Thyroid gland (tissue), 4 donors: ENCODE results near the gene MTREX. TPM values are rescaled to one million over a fixed set of nuclear protein-coding genes. Genes with fewer than 3 reads are reported as not detected.

ENCODE experiments used
- DNase-seq, 2 donors: peaks; one replicate each; pipeline ENCODE4 v3.0.0-alpha.2; 2019
- H3K27ac ChIP-seq, 3 donors: fragments of 200-600 bp; sonication (generic); 1 replicate in 2 of 3; 2 replicates in 1 of 3; pipeline ENCODE4 v1.5.1; 2016 to 2019; ENCODE audit warnings: mild to moderate bottlenecking in 1 of 3, moderate library complexity in 1 of 3
- H3K27me3 ChIP-seq: fragments of 200-600 bp; sonication (generic); one replicate; pipeline ENCODE4 v1.5.1; 2019
- H3K36me3 ChIP-seq, 2 donors: fragments of 200-600 bp; sonication (generic); one replicate each; pipeline ENCODE4 v1.5.1; 2016 to 2019
- H3K4me1 ChIP-seq, 2 donors: fragments of 200-600 bp; sonication (generic); one replicate each; pipeline ENCODE4 v1.5.1; 2017 to 2019
- H3K4me3 ChIP-seq, 3 donors: fragments of 200-600 bp; sonication (generic); replicated peaks in 1 of 3; 1 replicate in 2 of 3; 2 replicates in 1 of 3; pipeline ENCODE4 v1.5.1; 2016; ENCODE audit warnings: mild to moderate bottlenecking in 1 of 3
- H3K9me3 ChIP-seq: fragments of 200-600 bp; sonication (generic); one replicate; pipeline ENCODE4 v1.5.1; 2017
- CTCF ChIP-seq, 6 experiments: fragments of 200-600 bp in 3 of 6; fragments of 450-650 bp in 3 of 6; sonication (generic) in 3 of 6; IDR thresholded peaks; one replicate each; pipeline ENCODE4 v1.5.1; 2016 to 2019; ENCODE audit warnings: antibody characterized with exemption in 6 of 6, mild to moderate bottlenecking in 2 of 6, inconsistent platforms in 1 of 6, moderate library complexity in 1 of 6
- POLR2A ChIP-seq, 2 donors: fragments of 450-650 bp; IDR thresholded peaks; one replicate each; pipeline ENCODE4 v1.6.1; 2017; ENCODE audit warnings: antibody characterized with exemption in 2 of 2, mild to moderate bottlenecking in 2 of 2, moderate library complexity in 1 of 2
- WGBS, 2 donors: methylation state at CpG; one replicate each; pipeline ENCODE4 v1.1.5; 2017; 5-methylcytosine and 5-hydroxymethylcytosine counted together
- intact Hi-C: fragments of 100-400 bp; cut with DNase I; formaldehyde crosslinking; loops from one replicate; pipeline ENCODE4 v1.15.1; 2023
- total RNA-seq, 4 donors: library from RNA; depleted of rRNA; stranded (reverse); fragments of >200 nt; gene quantifications; one replicate each; pipeline ENCODE4 v1.2.3, GENCODE V29; 2016

Gene MTREX
- total RNA-seq, 4 donors from 2014 or later = 86.3 to 94.4 (median 92.6) TPM

- no peak overlapping the region for H3K4me3 ChIP-seq
- WGBS, 2 donors = 80 to 84% methylated on average over 1 of the region's 1 CpG
- no peaks in the 10 kb centered on the region for H3K27me3 ChIP-seq
- H3K27ac ChIP-seq = no peak overlapping the region
- H3K36me3 ChIP-seq = no peaks in the 10 kb centered on the region
- no peak for DNase-seq
- H3K4me1 ChIP-seq = peaks cover 0 to 13% of the 10 kb centered on the region in 2 donors
- no peak for TF ChIP-seq CTCF (IDR thresholded peaks at IDR 0.05)
- TF ChIP-seq POLR2A (IDR thresholded peaks at IDR 0.05) = no peak
- no peaks in the 10 kb centered on the region for H3K9me3 ChIP-seq
- intact Hi-C loops = no loop called here
Observed at GRCh38 chr5:55453211-55453610, 145.4 kb downstream of the MTREX start.

GRCh38 chr5:55454282-55454681 is 146.5 kb downstream of the MTREX start:
- H3K36me3 ChIP-seq = no peaks in the 10 kb centered on the region
- H3K4me1 ChIP-seq = peaks cover 0 to 13% of the 10 kb centered on the region in 2 donors
- H3K27ac ChIP-seq = no peak overlapping the region
- no peaks in the 10 kb centered on the region for H3K27me3 ChIP-seq
- DNase-seq = no peak
- TF ChIP-seq CTCF (IDR thresholded peaks at IDR 0.05) (no peak), POLR2A (IDR thresholded peaks at IDR 0.05) (no peak)
- intact Hi-C loops = no loop called here
- no peaks in the 10 kb centered on the region for H3K9me3 ChIP-seq
- WGBS, 2 donors = 75 to 80% methylated on average over 2 of the region's 2 CpGs
- H3K4me3 ChIP-seq = no peak overlapping the region

GRCh38 chr5:55456216-55456895 is 148.6 kb downstream of the MTREX start:
- no peaks in the 10 kb centered on the region for H3K36me3 ChIP-seq
- no peaks in the 10 kb centered on the region for H3K9me3 ChIP-seq
- DNase-seq = no peak
- no peak overlapping the region for H3K27ac ChIP-seq
- WGBS, 2 donors = 98% methylated on average over 3 of the region's 3 CpGs
- no peak for TF ChIP-seq CTCF (IDR thresholded peaks at IDR 0.05)
- no peak for TF ChIP-seq POLR2A (IDR thresholded peaks at IDR 0.05)
- intact Hi-C loops = no loop called here
- peaks cover 0 to 12% of the 10 kb centered on the region in 2 donors for H3K4me1 ChIP-seq
- H3K4me3 ChIP-seq = no peak overlapping the region
- no peaks in the 10 kb centered on the region for H3K27me3 ChIP-seq

GRCh38 chr5:55459572-55459971 is 151.8 kb downstream of the MTREX start:
- Histone ChIP-seq H3K4me3 (no peak overlapping the region), H3K27ac (no peak overlapping the region), H3K36me3 (no peaks in the 10 kb centered on the region), H3K27me3 (no peaks in the 10 kb centered on the region), H3K9me3 (no peaks in the 10 kb centered on the region), H3K4me1 (no peaks in the 10 kb centered on the region)
- DNase-seq = no peak
- TF ChIP-seq POLR2A (IDR thresholded peaks at IDR 0.05) = no peak
- TF ChIP-seq CTCF (IDR thresholded peaks at IDR 0.05) = no peak
- WGBS, 2 donors = 94% methylated on average over 2 of the region's 2 CpGs
- intact Hi-C loops = no loop called here

- WGBS, 2 donors = 94 to 98% methylated on average over 3 of the region's 3 CpGs
- intact Hi-C loops = no loop called here
- TF ChIP-seq CTCF (IDR thresholded peaks at IDR 0.05) = no peak
- no peak for TF ChIP-seq POLR2A (IDR thresholded peaks at IDR 0.05)
Observed at GRCh38 chr5:55463613-55464012, 155.8 kb downstream of the MTREX start.

More at GRCh38 chr5:55463613-55464012, 155.8 kb downstream of the MTREX start:
- no peaks in the 10 kb centered on the region for H3K36me3 ChIP-seq
- H3K9me3 ChIP-seq = no peaks in the 10 kb centered on the region
- H3K4me3 ChIP-seq = no peak overlapping the region
- H3K4me1 ChIP-seq = no peaks in the 10 kb centered on the region
- H3K27ac ChIP-seq = no peak overlapping the region
- no peak for DNase-seq
- H3K27me3 ChIP-seq = no peaks in the 10 kb centered on the region
